ENCODE results near the gene SLC44A4. TPM values are rescaled to one million over a fixed set of nuclear protein-coding genes. Genes with fewer than 3 reads are reported as not detected.
"Not testable (repeated sequence)": the region's sequence is repeated elsewhere in the genome, so short reads cannot be mapped to it uniquely, and the experiment has no call there.

The SLC44A4 gene
- total RNA-seq, 1 donor from 2014 or later, result 53.7 TPM

DNA sequence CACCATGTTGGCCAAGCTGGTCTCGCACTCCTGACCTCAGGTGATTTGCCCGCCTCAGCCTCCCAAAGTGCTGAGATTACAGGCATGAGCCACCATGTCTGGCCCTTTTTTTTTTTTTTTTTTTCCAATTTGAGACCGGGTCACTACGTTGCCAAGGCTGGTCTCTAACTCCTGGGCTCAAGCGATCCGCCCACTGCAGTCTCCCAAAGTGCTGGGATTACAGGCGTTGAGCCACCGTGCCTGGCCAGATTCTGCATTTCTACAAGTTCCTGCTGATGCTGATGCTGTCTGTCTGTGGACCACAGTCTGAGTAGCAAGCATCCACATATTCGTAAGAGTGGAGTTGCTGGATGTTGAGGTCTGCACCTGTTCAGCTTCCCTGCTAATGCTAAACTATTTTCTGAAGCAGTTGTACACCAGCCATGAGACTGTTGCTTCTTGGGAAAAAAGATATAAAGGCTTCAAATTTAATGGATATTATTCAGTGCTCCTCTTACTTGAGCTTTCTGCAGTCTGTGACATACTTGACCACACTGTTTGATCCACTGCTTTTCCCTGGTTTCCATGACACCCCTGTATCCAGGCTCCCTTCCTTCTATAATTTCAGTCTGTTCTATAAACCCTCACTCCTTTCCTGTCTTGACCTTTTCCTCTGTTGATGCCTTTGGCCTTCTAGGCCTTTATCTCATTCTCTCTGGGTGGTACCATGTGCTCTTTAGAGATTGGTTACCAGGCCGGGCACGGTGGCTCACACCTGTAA lies 33.2 kb upstream of the SLC44A4 start:
- ATAC-seq, result no peak
- no peak for DNase-seq
- no peak overlapping the region for H3K27ac ChIP-seq
- H3K27me3 ChIP-seq (ENCODE audit: low read depth), result no peaks in the 10 kb centered on the region
- no peaks in the 10 kb centered on the region for H3K36me3 ChIP-seq
- intact Hi-C loops (cut with DNase I), result no loop called here
- no peak overlapping the region for H3K4me3 ChIP-seq
- TF ChIP-seq, protein P1, sequence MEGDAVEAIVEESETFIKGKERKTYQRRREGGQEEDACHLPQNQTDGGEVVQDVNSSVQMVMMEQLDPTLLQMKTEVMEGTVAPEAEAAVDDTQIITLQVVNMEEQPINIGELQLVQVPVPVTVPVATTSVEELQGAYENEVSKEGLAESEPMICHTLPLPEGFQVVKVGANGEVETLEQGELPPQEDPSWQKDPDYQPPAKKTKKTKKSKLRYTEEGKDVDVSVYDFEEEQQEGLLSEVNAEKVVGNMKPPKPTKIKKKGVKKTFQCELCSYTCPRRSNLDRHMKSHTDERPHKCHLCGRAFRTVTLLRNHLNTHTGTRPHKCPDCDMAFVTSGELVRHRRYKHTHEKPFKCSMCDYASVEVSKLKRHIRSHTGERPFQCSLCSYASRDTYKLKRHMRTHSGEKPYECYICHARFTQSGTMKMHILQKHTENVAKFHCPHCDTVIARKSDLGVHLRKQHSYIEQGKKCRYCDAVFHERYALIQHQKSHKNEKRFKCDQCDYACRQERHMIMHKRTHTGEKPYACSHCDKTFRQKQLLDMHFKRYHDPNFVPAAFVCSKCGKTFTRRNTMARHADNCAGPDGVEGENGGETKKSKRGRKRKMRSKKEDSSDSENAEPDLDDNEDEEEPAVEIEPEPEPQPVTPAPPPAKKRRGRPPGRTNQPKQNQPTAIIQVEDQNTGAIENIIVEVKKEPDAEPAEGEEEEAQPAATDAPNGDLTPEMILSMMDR (IDR thresholded peaks at IDR 0.05), result no peak
- H3K4me1 ChIP-seq, result peaks cover 7% of the 10 kb centered on the region
- no peaks in the 10 kb centered on the region for H3K9me3 ChIP-seq

DNA sequence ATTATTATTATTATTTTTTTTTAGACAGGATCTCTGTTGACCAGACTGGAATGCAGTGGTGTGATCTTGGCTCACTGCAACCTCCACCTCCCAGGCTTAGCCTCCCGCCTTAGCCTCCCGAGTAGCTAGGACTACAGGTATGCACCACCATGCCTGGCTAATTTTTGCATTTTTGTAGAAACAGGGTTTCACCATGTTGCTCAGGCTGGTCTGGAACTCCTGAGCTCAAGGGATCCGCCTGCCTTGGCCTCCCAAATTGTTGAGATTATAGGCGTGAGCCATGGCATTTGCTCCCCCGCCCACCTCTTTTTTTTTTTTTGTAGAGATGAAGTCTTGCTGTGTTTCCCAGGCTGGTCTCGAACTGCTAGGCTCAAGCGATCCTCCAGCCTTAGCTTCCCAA lies 30.5 kb upstream of the SLC44A4 start:
- DNase-seq; intact Hi-C loops (cut with DNase I); H3K4me3 ChIP-seq; H3K9me3 ChIP-seq; ATAC-seq; H3K27ac ChIP-seq; H3K27me3 ChIP-seq (ENCODE audit: low read depth); H3K36me3 ChIP-seq: not testable (repeated sequence)
- peaks cover 13% of the 10 kb centered on the region for H3K4me1 ChIP-seq

DNA sequence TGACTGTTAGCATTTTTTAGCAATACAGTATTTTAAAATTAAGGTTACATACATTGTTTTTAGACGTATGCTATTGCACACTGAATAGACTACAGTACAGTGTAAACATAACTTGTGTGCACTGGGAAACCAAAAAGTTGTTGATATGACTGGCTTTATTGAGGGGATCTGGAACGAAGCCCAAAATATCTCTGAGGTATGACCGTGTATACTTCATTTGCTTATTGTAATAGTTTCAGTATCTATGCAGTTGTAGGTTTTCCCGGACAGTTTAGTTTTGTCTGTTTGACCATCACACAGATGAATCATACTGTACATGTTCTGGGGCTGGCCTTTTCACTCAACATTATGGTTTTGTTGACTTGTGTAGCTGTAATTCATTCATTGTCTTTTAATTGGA lies 30.0 kb upstream of the SLC44A4 start:
- intact Hi-C loops (cut with DNase I), result no loop called here
- no peaks in the 10 kb centered on the region for H3K27me3 ChIP-seq (ENCODE audit: low read depth)
- H3K27ac ChIP-seq, result no peak overlapping the region
- TF ChIP-seq, protein P1 (IDR thresholded peaks at IDR 0.05), result no peak
- no peak for DNase-seq
- no peaks in the 10 kb centered on the region for H3K9me3 ChIP-seq
- H3K36me3 ChIP-seq, result no peaks in the 10 kb centered on the region
- no peak for ATAC-seq
- peaks cover 13% of the 10 kb centered on the region for H3K4me1 ChIP-seq
- H3K4me3 ChIP-seq, result no peak overlapping the region

DNA sequence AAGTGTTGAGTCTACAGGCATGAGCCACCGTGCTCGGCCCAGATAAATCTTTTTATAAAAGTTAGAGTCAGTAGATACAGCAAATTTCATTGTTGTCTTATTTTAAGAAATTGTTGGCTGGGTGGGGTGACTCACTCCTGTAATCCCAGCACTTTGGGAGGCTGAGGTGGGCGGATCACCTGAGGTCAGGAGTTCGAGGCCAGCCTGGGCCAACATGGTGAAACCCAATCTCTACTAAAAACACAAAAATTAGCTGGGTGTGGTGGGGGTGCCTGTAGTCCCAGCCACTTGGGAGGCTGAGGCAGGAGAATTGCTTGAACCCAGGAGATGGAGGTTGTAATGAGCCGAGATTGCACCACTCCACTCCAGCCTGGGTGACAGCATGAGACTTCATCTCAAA lies 29.5 kb upstream of the SLC44A4 start:
- H3K27me3 ChIP-seq (ENCODE audit: low read depth); ATAC-seq; H3K27ac ChIP-seq; intact Hi-C loops (cut with DNase I); H3K9me3 ChIP-seq; DNase-seq; H3K36me3 ChIP-seq; H3K4me3 ChIP-seq: not testable (repeated sequence)
- H3K4me1 ChIP-seq, result peaks cover 13% of the 10 kb centered on the region

DNA sequence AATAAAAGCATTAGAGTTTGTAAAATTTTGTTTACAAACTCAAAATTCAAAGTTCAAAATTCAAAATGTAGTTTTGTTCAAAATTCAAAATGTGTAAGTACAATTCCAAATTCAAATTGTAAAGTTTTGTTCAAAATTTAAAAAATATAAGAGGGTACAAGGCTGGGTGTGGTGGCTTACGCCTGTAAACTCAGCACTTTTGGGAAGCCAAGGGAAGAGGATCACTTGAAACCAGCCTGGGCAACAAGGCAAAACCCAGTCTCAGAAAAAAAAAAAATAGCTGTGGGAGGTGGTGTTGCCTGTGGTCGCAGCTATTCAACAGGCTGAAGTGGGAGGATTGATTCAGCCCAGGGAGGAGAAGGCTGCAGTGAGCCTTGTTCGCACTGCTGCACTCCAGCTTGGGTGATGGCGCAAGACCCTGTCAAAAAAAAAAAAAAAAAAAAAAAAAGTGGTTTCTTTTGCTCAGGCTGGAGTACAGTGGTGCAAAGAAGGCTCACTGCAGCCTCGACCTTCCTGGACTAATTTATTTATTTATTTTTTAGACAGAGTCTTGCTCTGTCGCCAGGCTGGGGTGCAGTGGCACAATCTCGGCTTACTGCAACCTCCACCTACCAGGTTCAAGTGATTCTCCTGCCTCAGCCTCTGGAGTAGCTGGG lies 28.5 kb upstream of the SLC44A4 start:
- ATAC-seq, result peak; percentile 81 to 86
- intact Hi-C loops (cut with DNase I), result no loop called here
- Histone ChIP-seq H3K9me3 (no peaks in the 10 kb centered on the region), H3K4me3 (no peak overlapping the region), H3K4me1 (peaks cover 21% of the 10 kb centered on the region), H3K27me3 (ENCODE audit: low read depth) (no peaks in the 10 kb centered on the region), H3K36me3 (no peaks in the 10 kb centered on the region), H3K27ac (no peak overlapping the region)
- TF ChIP-seq, protein P1 (IDR thresholded peaks at IDR 0.05), result no peak
- no peak for DNase-seq

DNA sequence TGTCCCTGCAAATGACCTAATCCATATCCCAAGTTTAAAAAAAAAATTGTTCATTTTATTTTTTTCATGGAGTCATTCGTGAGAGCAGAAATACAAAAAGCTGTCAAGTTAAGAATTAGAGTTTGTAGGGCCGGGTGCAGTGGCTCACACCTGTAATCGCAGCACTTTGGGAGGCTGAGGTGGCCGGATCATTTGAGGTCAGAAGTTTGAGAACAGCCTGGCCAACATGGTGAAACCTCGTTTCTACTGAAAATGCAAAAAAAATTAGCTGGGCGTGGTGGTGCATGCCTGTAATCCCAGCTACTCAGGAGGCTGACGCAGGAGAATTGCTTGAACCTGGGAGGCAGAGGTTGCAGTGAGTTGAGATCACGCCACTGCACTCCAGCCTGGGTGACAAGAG lies 27.9 kb upstream of the SLC44A4 start:
- DNase-seq; ATAC-seq; H3K36me3 ChIP-seq; intact Hi-C loops (cut with DNase I); H3K9me3 ChIP-seq; H3K27me3 ChIP-seq (ENCODE audit: low read depth); H3K4me3 ChIP-seq: not testable (repeated sequence)
- H3K4me1 ChIP-seq, result peaks cover 22% of the 10 kb centered on the region
- H3K27ac ChIP-seq, result peak overlapping the region; percentile 18

DNA sequence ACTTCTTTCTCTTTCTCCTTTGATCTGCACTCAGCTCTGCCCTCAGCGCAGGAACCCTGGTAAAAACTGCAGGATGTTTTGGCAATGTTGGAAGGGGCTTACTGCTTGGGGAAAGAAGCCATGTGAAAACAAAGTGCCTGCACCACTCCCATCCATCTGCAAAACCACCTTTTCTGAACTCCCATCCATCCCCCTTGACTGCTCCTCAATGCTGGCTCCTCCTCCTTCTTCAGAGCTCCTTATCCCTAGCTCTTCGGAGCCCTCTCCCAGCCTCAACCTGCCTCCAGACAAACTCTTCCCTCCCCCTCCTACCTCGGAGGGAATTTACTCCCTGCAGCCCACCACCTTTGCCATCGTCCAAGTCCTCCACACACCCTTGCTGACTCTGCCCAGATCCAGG lies 27.3 kb upstream of the SLC44A4 start:
- ATAC-seq (no peak), DNase-seq (no peak)
- Histone ChIP-seq H3K27ac (peak overlapping the region; percentile 18), H3K4me3 (no peak overlapping the region), H3K4me1 (peaks cover 25% of the 10 kb centered on the region), H3K27me3 (ENCODE audit: low read depth) (no peaks in the 10 kb centered on the region), H3K36me3 (no peaks in the 10 kb centered on the region), H3K9me3 (no peaks in the 10 kb centered on the region)
- intact Hi-C loops (cut with DNase I), result no loop called here
- TF ChIP-seq, protein P1 (IDR thresholded peaks at IDR 0.05), result no peak
